Astrocyte (in vitro differentiated cells and primary cell): ENCODE data around the gene SLC47A2. TPM values are rescaled to one million over a fixed set of nuclear protein-coding genes. Genes with fewer than 3 reads are reported as not detected.

ENCODE experiments used
- DNase-seq: peaks from one replicate; pipeline ENCODE4 v3.0.0-alpha.2; 2010; ENCODE audit warnings: low read depth
- FAIRE-seq: peaks from 2 replicates; lab custom pipeline; 2011; peaks lifted over from hg19 to GRCh38; lab: Jason Lieb, UNC
- H2AFZ ChIP-seq: 2 replicates; pipeline ENCODE4 v1.6.0; 2012; ENCODE audit warnings: low read depth, low read length, inconsistent platforms
- H3K27ac ChIP-seq: 2 replicates; pipeline ENCODE4 v1.5.1; 2011; ENCODE audit warnings: low read depth, low read length, inconsistent platforms
- H3K27me3 ChIP-seq: 2 replicates; pipeline ENCODE4 v1.6.0; 2011; ENCODE audit warnings: low read length, inconsistent platforms; ENCODE audit not compliant: insufficient read depth
- H3K36me3 ChIP-seq: 2 replicates; pipeline ENCODE4 v1.5.1; 2011; ENCODE audit warnings: low read length, inconsistent platforms; ENCODE audit not compliant: insufficient read depth
- H3K4me1 ChIP-seq: 2 replicates; pipeline ENCODE4 v1.5.1; 2011; ENCODE audit warnings: low read length, inconsistent platforms; ENCODE audit not compliant: insufficient read depth
- H3K4me2 ChIP-seq: 2 replicates; pipeline ENCODE4 v1.6.0; 2012; ENCODE audit warnings: low read length, inconsistent platforms
- H3K4me3 ChIP-seq: 2 replicates; pipeline ENCODE4 v1.5.1; 2011; ENCODE audit warnings: low read depth, mild to moderate bottlenecking, low read length, inconsistent platforms; ENCODE audit not compliant: insufficient read depth
- H3K79me2 ChIP-seq: 2 replicates; pipeline ENCODE4 v1.6.0; 2012; ENCODE audit warnings: mild to moderate bottlenecking, low read length, inconsistent platforms; ENCODE audit not compliant: insufficient read depth
- H3K9ac ChIP-seq: 2 replicates; pipeline ENCODE4 v1.6.0; 2012; ENCODE audit warnings: mild to moderate bottlenecking, low read length, inconsistent platforms
- H3K9me3 ChIP-seq: 2 replicates; pipeline ENCODE4 v1.5.1; 2012; ENCODE audit warnings: low read depth, mild to moderate bottlenecking, low read length, inconsistent platforms; ENCODE audit not compliant: insufficient read depth
- H4K20me1 ChIP-seq: 2 replicates; pipeline ENCODE4 v1.6.0; 2012; ENCODE audit warnings: low read length, inconsistent platforms; ENCODE audit not compliant: insufficient read depth
- H3K27ac Mint-ChIP-seq: one replicate; pipeline ENCODE4 v1.8.0; 2021; ENCODE audit warnings: mild to moderate bottlenecking, mixed read lengths; ENCODE audit not compliant: unreplicated experiment
- H3K27me3 Mint-ChIP-seq: one replicate; pipeline ENCODE4 v1.8.0; 2021; ENCODE audit warnings: low read depth, mixed read lengths; ENCODE audit not compliant: unreplicated experiment
- H3K36me3 Mint-ChIP-seq: one replicate; pipeline ENCODE4 v1.8.0; 2021; ENCODE audit warnings: low read depth, mixed read lengths; ENCODE audit not compliant: unreplicated experiment
- H3K4me1 Mint-ChIP-seq: one replicate; pipeline ENCODE4 v1.8.0; 2021; ENCODE audit warnings: low read depth, mixed read lengths; ENCODE audit not compliant: unreplicated experiment
- H3K4me3 Mint-ChIP-seq: one replicate; pipeline ENCODE4 v1.8.0; 2021; ENCODE audit warnings: mild to moderate bottlenecking, moderate library complexity, mixed read lengths; ENCODE audit not compliant: unreplicated experiment
- H3K9me3 Mint-ChIP-seq: one replicate; pipeline ENCODE4 v1.8.0; 2021; ENCODE audit warnings: mild to moderate bottlenecking, mixed read lengths; ENCODE audit not compliant: unreplicated experiment
- EZH2 ChIP-seq: IDR thresholded peaks from 2 replicates; pipeline ENCODE4 v1.6.1; 2012; ENCODE audit warnings: mild to moderate bottlenecking, low read length, inconsistent platforms; ENCODE audit not compliant: insufficient read depth
- total RNA-seq: library from RNA; stranded (reverse); gene quantifications from 2 replicates; pipeline ENCODE4 v1.2.1, GENCODE V29; 2021
- TF ChIP-seq, protein P1 (sequence below): IDR thresholded peaks from 2 replicates; pipeline ENCODE4 v1.5.1; 2011; ENCODE audit warnings: low read depth, mild to moderate bottlenecking, inconsistent platforms, low read length, moderate library complexity; ENCODE audit not compliant: insufficient read depth

The SLC47A2 gene
- total RNA-seq, 1 donor from 2014 or later, result not detected

DNA sequence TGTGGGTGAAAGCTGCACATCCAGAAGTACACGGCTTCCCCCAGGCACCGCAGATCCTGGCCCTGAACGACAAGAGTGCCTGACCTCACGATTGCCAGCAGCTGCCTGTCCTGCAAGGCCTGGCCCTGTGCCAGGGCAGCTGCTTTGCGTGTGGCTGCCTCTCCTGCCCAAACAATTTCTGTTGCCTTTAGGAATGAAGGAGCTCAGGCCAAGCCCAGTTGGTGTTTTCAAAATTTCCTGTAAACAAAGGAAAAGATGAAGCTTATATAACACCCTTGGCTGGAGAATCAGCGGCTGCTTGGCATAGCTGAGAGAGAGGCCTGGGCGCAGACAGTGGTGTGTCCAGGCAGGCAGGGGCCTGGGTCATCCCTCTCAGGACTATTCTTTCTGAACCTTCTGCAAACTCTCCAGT, 11.7 kb upstream of the SLC47A2 start:
- H3K4me1 ChIP-seq, result no peaks in the 10 kb centered on the region
- H3K4me3 ChIP-seq, result no peak overlapping the region
- peaks cover 9% of the 10 kb centered on the region for H3K27me3 ChIP-seq
- no peaks in the 10 kb centered on the region for H3K36me3 ChIP-seq
- Mint-ChIP-seq H3K9me3 (no peaks in the 10 kb centered on the region), H3K36me3 (no peaks in the 10 kb centered on the region), H3K27ac (no peak overlapping the region), H3K4me3 (no peak overlapping the region), H3K27me3 (peaks cover 37% of the 10 kb centered on the region), H3K4me1 (no peaks in the 10 kb centered on the region)
- H3K27ac ChIP-seq, result no peak overlapping the region
- H2AFZ ChIP-seq, result no peak overlapping the region
- no peak overlapping the region for H3K9ac ChIP-seq
- no peaks in the 10 kb centered on the region for H3K79me2 ChIP-seq
- peak; percentile 33 for DNase-seq
- TF ChIP-seq, protein P1, sequence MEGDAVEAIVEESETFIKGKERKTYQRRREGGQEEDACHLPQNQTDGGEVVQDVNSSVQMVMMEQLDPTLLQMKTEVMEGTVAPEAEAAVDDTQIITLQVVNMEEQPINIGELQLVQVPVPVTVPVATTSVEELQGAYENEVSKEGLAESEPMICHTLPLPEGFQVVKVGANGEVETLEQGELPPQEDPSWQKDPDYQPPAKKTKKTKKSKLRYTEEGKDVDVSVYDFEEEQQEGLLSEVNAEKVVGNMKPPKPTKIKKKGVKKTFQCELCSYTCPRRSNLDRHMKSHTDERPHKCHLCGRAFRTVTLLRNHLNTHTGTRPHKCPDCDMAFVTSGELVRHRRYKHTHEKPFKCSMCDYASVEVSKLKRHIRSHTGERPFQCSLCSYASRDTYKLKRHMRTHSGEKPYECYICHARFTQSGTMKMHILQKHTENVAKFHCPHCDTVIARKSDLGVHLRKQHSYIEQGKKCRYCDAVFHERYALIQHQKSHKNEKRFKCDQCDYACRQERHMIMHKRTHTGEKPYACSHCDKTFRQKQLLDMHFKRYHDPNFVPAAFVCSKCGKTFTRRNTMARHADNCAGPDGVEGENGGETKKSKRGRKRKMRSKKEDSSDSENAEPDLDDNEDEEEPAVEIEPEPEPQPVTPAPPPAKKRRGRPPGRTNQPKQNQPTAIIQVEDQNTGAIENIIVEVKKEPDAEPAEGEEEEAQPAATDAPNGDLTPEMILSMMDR, result no peak
- no peak for TF ChIP-seq EZH2
- H3K4me2 ChIP-seq, result no peak overlapping the region
- H3K9me3 ChIP-seq, result no peaks in the 10 kb centered on the region
- no peak for FAIRE-seq
- no peaks in the 10 kb centered on the region for H4K20me1 ChIP-seq

DNA sequence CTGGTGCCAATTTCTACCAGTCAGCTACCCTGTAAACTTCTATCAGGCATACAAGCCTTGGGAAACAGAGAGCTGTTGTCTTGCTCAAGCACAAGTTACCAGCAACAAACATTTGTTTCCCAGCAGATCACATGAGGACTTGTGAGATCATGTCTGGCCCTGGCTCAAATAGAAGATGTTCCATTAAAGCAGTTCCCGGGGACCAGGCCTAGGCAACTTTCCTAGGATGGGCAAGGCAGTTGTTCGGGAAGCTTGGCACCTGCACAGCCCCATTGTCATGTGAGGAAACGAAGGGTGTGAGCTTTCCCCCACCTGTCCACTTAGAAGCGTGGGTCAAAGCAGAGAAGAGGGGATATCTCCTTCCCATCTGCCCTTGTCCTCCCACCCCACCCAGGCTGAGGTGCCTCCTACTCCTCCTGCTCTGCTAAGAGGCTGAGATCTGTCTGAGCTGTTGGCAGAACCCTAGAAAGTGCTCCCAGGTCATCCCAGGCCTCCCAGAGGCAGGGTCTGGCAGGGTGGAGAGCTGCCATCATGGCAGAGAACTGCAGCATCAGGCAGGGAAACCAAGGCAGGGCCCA, 11.2 kb upstream of the SLC47A2 start:
- peaks cover 7% of the 10 kb centered on the region for H3K27me3 ChIP-seq
- no peak overlapping the region for H3K9ac ChIP-seq
- no peaks in the 10 kb centered on the region for H3K9me3 Mint-ChIP-seq
- peaks cover 33% of the 10 kb centered on the region for H3K27me3 Mint-ChIP-seq
- no peaks in the 10 kb centered on the region for H3K36me3 Mint-ChIP-seq
- H3K4me2 ChIP-seq, result no peak overlapping the region
- H3K27ac Mint-ChIP-seq, result no peak overlapping the region
- no peak overlapping the region for H3K4me3 ChIP-seq
- H2AFZ ChIP-seq, result no peak overlapping the region
- no peaks in the 10 kb centered on the region for H3K79me2 ChIP-seq
- peak; percentile 32 for DNase-seq
- H3K4me1 ChIP-seq, result no peaks in the 10 kb centered on the region
- no peak overlapping the region for H3K27ac ChIP-seq
- TF ChIP-seq, protein P1, result no peak
- TF ChIP-seq EZH2, result no peak
- H4K20me1 ChIP-seq, result no peaks in the 10 kb centered on the region
- FAIRE-seq, result no peak
- H3K4me1 Mint-ChIP-seq, result no peaks in the 10 kb centered on the region
- no peaks in the 10 kb centered on the region for H3K9me3 ChIP-seq
- H3K36me3 ChIP-seq, result no peaks in the 10 kb centered on the region
- no peak overlapping the region for H3K4me3 Mint-ChIP-seq

GRCh38 chr17:19726631-19727376, 10.4 kb upstream of the SLC47A2 start:
- Histone ChIP-seq H3K4me1 (no peaks in the 10 kb centered on the region), H3K9ac (no peak overlapping the region), H3K4me2 (no peak overlapping the region), H3K27ac (no peak overlapping the region), H3K27me3 (peaks cover 7% of the 10 kb centered on the region), H3K9me3 (no peaks in the 10 kb centered on the region), H2AFZ (no peak overlapping the region), H3K4me3 (no peak overlapping the region), H3K79me2 (no peaks in the 10 kb centered on the region), H4K20me1 (no peaks in the 10 kb centered on the region), H3K36me3 (no peaks in the 10 kb centered on the region)
- H3K36me3 Mint-ChIP-seq, result no peaks in the 10 kb centered on the region
- no peak overlapping the region for H3K27ac Mint-ChIP-seq
- H3K4me1 Mint-ChIP-seq, result no peaks in the 10 kb centered on the region
- peaks cover 26% of the 10 kb centered on the region for H3K27me3 Mint-ChIP-seq
- TF ChIP-seq, protein P1, result no peak
- TF ChIP-seq EZH2, result no peak
- H3K4me3 Mint-ChIP-seq, result no peak overlapping the region
- DNase-seq, result no peak
- no peak for FAIRE-seq
- no peaks in the 10 kb centered on the region for H3K9me3 Mint-ChIP-seq
